Osteoblast (primary cell): ENCODE measurements around the gene PEX7. TPM values are rescaled to one million over a fixed set of nuclear protein-coding genes. Genes with fewer than 3 reads are reported as not detected.

Experiments
- DNase-seq: peaks from one replicate; pipeline ENCODE4 v3.0.0; 2011; ENCODE audit warnings: low spot score, mixed read lengths; ENCODE audit not compliant: insufficient read length; ENCODE audit errors: missing footprints
- H2AFZ ChIP-seq: 2 replicates; pipeline ENCODE4 v1.6.0; 2011; ENCODE audit warnings: mild to moderate bottlenecking, low read length
- H3K27ac ChIP-seq: 2 replicates; pipeline ENCODE4 v1.5.1; 2011; ENCODE audit warnings: mild to moderate bottlenecking, low read depth, low read length, moderate library complexity
- H3K27me3 ChIP-seq: 2 replicates; pipeline ENCODE4 v1.6.0; 2012; ENCODE audit warnings: mild to moderate bottlenecking, control low read depth, inconsistent platforms, low read length, moderate library complexity; ENCODE audit not compliant: insufficient read depth
- H3K36me3 ChIP-seq: 2 replicates; pipeline ENCODE4 v1.5.1; 2011; ENCODE audit warnings: mild to moderate bottlenecking, low read length, control low read depth, moderate library complexity; ENCODE audit not compliant: insufficient read depth
- H3K4me1 ChIP-seq: 2 replicates; pipeline ENCODE4 v1.5.1; 2011; ENCODE audit warnings: mild to moderate bottlenecking, low read length, control low read depth, moderate library complexity; ENCODE audit not compliant: insufficient read depth
- H3K4me2 ChIP-seq: 2 replicates; pipeline ENCODE4 v1.6.0; 2011; ENCODE audit warnings: mild to moderate bottlenecking, low read length; ENCODE audit not compliant: insufficient read depth
- H3K4me3 ChIP-seq: fragments of 200-600 bp; sonication (generic); 3 replicates; pipeline ENCODE4 v1.5.1; 2012; ENCODE audit warnings: mild to moderate bottlenecking, low read length, inconsistent platforms; ENCODE audit not compliant: insufficient read depth
- H3K79me2 ChIP-seq: 2 replicates; pipeline ENCODE4 v1.6.0; 2012; ENCODE audit warnings: mild to moderate bottlenecking, low read length, control low read depth, inconsistent platforms; ENCODE audit not compliant: insufficient read depth
- H3K9me3 ChIP-seq: 2 replicates; pipeline ENCODE4 v1.5.1; 2011; ENCODE audit warnings: low read depth, low read length, control low read depth
- H4K20me1 ChIP-seq: 2 replicates; pipeline ENCODE4 v1.6.0; 2012; ENCODE audit warnings: mild to moderate bottlenecking, low read length, control low read depth; ENCODE audit not compliant: insufficient read depth
- CTCF ChIP-seq: IDR thresholded peaks from 2 replicates; pipeline ENCODE4 v1.5.1; 2011; ENCODE audit warnings: mild to moderate bottlenecking, low read depth, low read length, moderate library complexity; ENCODE audit errors: extremely low read depth
- total RNA-seq: library from RNA; depleted of rRNA; stranded (reverse); fragments of >200 nt; gene quantifications from 2 replicates; pipeline ENCODE4 v1.2.3, GENCODE V29; 2012

Gene PEX7
- total RNA-seq, 1 donor = 5.4 TPM

GRCh38 chr6:136779682-136780081 is 42.7 kb upstream of the PEX7 start:
- no peak for TF ChIP-seq CTCF
- peaks cover 44% of the 10 kb centered on the region for H3K79me2 ChIP-seq
- H3K4me3 ChIP-seq = no peak overlapping the region
- no peak overlapping the region for H3K27ac ChIP-seq
- H4K20me1 ChIP-seq = no peaks in the 10 kb centered on the region
- H3K27me3 ChIP-seq = no peaks in the 10 kb centered on the region
- DNase-seq = no peak
- no peaks in the 10 kb centered on the region for H3K36me3 ChIP-seq
- H2AFZ ChIP-seq = no peak overlapping the region
- H3K4me1 ChIP-seq = peaks cover 15% of the 10 kb centered on the region
- H3K4me2 ChIP-seq = no peak overlapping the region
- H3K9me3 ChIP-seq = no peaks in the 10 kb centered on the region

- Histone ChIP-seq H3K4me3 (no peak overlapping the region), H3K9me3 (no peaks in the 10 kb centered on the region), H3K27ac (no peak overlapping the region), H3K4me2 (no peak overlapping the region), H3K36me3 (no peaks in the 10 kb centered on the region), H3K79me2 (peaks cover 53% of the 10 kb centered on the region), H2AFZ (no peak overlapping the region), H3K27me3 (no peaks in the 10 kb centered on the region), H4K20me1 (no peaks in the 10 kb centered on the region), H3K4me1 (peaks cover 8% of the 10 kb centered on the region)
- no peak for TF ChIP-seq CTCF
- no peak for DNase-seq
Measured at GRCh38 chr6:136780972-136781371, 41.4 kb upstream of the PEX7 start.

GRCh38 chr6:136782021-136782770 is 40.2 kb upstream of the PEX7 start:
- Histone ChIP-seq H3K36me3 (no peaks in the 10 kb centered on the region), H2AFZ (peak overlapping the region; percentile 84), H3K27ac (peak overlapping the region; percentile 67), H3K4me3 (no peak overlapping the region), H4K20me1 (no peaks in the 10 kb centered on the region), H3K27me3 (no peaks in the 10 kb centered on the region), H3K79me2 (peaks cover 57% of the 10 kb centered on the region), H3K4me2 (peak overlapping the region; percentile 40), H3K9me3 (no peaks in the 10 kb centered on the region), H3K4me1 (peaks cover 12% of the 10 kb centered on the region)
- peak; percentile 70 for DNase-seq
- TF ChIP-seq CTCF = no peak

GRCh38 chr6:136783021-136783420 is 39.4 kb upstream of the PEX7 start:
- TF ChIP-seq CTCF = no peak
- H3K27ac ChIP-seq = peak overlapping the region; percentile 67
- H3K36me3 ChIP-seq = no peaks in the 10 kb centered on the region
- peaks cover 20% of the 10 kb centered on the region for H3K4me1 ChIP-seq
- no peak overlapping the region for H3K4me2 ChIP-seq
- no peak for DNase-seq
- no peak overlapping the region for H2AFZ ChIP-seq
- H3K27me3 ChIP-seq = no peaks in the 10 kb centered on the region
- no peaks in the 10 kb centered on the region for H4K20me1 ChIP-seq
- no peaks in the 10 kb centered on the region for H3K9me3 ChIP-seq
- peaks cover 60% of the 10 kb centered on the region for H3K79me2 ChIP-seq
- no peak overlapping the region for H3K4me3 ChIP-seq
